ENCODE results near the gene SH3BGR. TPM values are rescaled to one million over a fixed set of nuclear protein-coding genes. Genes with fewer than 3 reads are reported as not detected.

SH3BGR gene
- total and polyA plus RNA-seq, 10 of the 15 experiments (the other 5 are each of a cell fraction or from before 2014, with no cell fraction given) = 0.45 to 3.5 (median 1.7) TPM

GRCh38 chr21:39562791-39563770 is 111.3 kb downstream of the SH3BGR start:
- SMC1A ChIA-PET (ENCODE audit: uncharacterized antibody, unreplicated experiment) = interaction anchor here (0.6 kb wide), 1 partner anchor 480 kb away, joined by 3 read pairs; no protein-coding TSS in a partner anchor
- Histone ChIP-seq H3K4me3 (no peak overlapping the region), H4K20me1 (ENCODE audit: control insufficient read depth, insufficient read depth) (no peaks in the 10 kb centered on the region), H3K36me3 (ENCODE audit: control insufficient read depth in 2 of 2, insufficient read depth in 2 of 2, low read length in 1 of 2) (no peaks in the 10 kb centered on the region), H2AFZ (ENCODE audit: control insufficient read depth, low read depth, low read length) (no peak overlapping the region), H3K27ac (ENCODE audit: control insufficient read depth, insufficient read depth) (no peak overlapping the region), H3K4me2 (ENCODE audit: control insufficient read depth, insufficient read depth) (no peak overlapping the region), H3K9ac (ENCODE audit: control insufficient read depth, insufficient read depth, low read length) (no peak overlapping the region), H3K9me3 (replicated peaks; ENCODE audit: control insufficient read depth, insufficient read depth, low read length) (no peaks in the 10 kb centered on the region), H3K4me1 (ENCODE audit: control insufficient read depth, insufficient read depth, low read length) (no peaks in the 10 kb centered on the region), H3K27me3 (replicated peaks in 1 of 2; ENCODE audit: control insufficient read depth in 2 of 2, insufficient read depth in 2 of 2, low read length in 1 of 2) (no peaks in the 10 kb centered on the region), H3K79me2 (ENCODE audit: control insufficient read depth, insufficient read depth, low read length) (no peaks in the 10 kb centered on the region)
- 35% methylated on average over 12 of the region's 12 CpGs for WGBS (ENCODE audit: insufficient coverage, insufficient replicate concordance, low lambda C conversion rate, missing lambda C conversion rate)
- TF ChIP-seq HDAC6 (IDR thresholded peaks at IDR 0.05; ENCODE audit: unreplicated experiment) (no peak), MEF2B (IDR thresholded peaks at IDR 0.05; ENCODE audit: partially characterized antibody, poor library complexity, severe bottlenecking) (no peak), MXI1 (IDR thresholded peaks at IDR 0.05; ENCODE audit: low read depth, low read length) (no peak), SPI1 (IDR thresholded peaks at IDR 0.05; ENCODE audit: borderline replicate concordance, insufficient read depth, low read depth, low read length) (no peak), E2F8 (IDR thresholded peaks at IDR 0.05; ENCODE audit: low read depth, partially characterized antibody) (no peak), NR2C1 (IDR thresholded peaks at IDR 0.05) (no peak), HDAC2 (IDR thresholded peaks at IDR 0.05) (no peak)
- DNase-seq (ENCODE audit: low read depth, low spot score) = no peak
- POLR2A ChIA-PET = no interaction called here
- no peak for FAIRE-seq
- no TSS peak for BruUV-seq (replicated peaks)
- intact Hi-C loops (cut with micrococcal nuclease; ENCODE audit: unreplicated experiment) = no loop called here
- CTCF ChIA-PET = no interaction called here
- in situ Hi-C loops (cut with MboI) = no loop called here
- ATAC-seq = no peak
- RAD21 ChIA-PET (ENCODE audit: unreplicated experiment) = no interaction called here
